ENCODE results near the gene RAC3.

RAC3 gene

GRCh38 chr17:82065193-82065637 is 33.7 kb downstream of the RAC3 start:
- peak; percentile 85 for DNase-seq (ENCODE audit: insufficient read length, low spot score)
- no peak for FAIRE-seq

GRCh38 chr17:82065638-82066303 is 34.3 kb downstream of the RAC3 start, which contains the start of gene DUS1L:
TSS of gene DUS1L (minus strand) at chr17:82065804. CDS start at chr17:82065059, 745 bp downstream.
- peak; percentile 97 for DNase-seq (ENCODE audit: insufficient read length, low spot score)
- peak; percentile 14 for FAIRE-seq

- FAIRE-seq (no peak), DNase-seq (ENCODE audit: insufficient read length, low spot score) (no peak)
Measured at GRCh38 chr17:82070611-82071010, 39.1 kb downstream of the RAC3 start.

- no peak for DNase-seq (ENCODE audit: insufficient read length, low spot score)
- no peak for FAIRE-seq
Measured at GRCh38 chr17:82072827-82073226, 41.3 kb downstream of the RAC3 start.

DNA sequence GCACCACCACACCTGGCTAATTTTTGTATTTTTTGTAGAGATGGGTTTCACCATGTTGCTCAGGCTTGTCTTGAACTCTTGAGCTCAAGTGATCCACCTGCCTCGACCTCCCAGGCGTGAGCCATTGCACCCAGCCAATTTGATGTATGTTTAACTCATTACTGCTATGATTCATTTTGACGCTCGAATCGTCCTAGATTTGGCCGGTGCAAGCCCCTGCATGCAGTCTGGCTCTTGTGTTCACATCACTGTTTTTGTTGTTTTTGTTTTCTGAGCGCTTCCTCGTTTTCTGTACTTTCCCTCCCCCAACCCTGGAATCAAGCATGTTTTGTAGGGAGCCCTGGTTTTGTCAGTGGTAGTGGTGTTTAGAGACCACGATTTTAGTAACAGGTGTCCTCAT is 42.0 kb downstream of the RAC3 start:
- FAIRE-seq (no peak), DNase-seq (ENCODE audit: insufficient read length, low spot score) (no peak)

DNA sequence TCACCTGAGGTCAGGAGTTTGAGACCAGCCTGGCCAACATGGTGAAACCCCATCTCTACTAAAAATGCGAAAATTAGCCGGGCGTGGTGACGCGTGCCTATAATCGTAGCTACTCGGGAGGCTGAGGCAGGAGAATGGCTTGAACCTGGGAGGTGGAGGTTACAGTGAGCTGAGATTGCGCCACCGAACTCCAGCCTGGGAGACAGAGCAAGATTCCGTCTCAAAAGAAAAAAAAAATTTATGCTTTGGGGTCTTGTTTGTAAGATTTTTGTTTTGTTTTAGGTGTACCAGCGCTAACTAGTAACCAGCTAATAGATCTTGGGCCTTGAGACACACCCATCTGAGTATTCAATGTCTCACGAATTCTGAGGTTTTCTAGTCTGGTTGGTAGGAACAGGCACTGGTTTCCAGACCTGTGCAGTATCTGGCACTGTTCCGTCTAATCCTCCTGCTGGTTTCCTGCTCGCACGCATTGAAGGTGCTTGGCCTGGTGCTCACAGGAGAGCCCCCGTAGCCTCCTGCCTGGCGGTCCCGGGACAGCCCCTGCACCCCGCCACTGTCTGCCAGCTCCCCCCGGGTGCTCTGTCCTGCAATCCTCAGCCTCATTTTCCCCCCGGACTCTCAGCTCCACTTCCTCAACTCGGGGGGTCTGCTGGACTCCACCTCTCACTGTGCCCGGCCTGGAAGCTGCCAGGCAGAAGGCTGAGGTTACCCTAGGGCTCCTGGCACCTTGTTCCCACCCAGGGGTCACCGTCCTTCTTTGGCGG is 44.7 kb downstream of the RAC3 start:
- DNase-seq (ENCODE audit: insufficient read length, low spot score) = no peak
- no peak for FAIRE-seq

DNA sequence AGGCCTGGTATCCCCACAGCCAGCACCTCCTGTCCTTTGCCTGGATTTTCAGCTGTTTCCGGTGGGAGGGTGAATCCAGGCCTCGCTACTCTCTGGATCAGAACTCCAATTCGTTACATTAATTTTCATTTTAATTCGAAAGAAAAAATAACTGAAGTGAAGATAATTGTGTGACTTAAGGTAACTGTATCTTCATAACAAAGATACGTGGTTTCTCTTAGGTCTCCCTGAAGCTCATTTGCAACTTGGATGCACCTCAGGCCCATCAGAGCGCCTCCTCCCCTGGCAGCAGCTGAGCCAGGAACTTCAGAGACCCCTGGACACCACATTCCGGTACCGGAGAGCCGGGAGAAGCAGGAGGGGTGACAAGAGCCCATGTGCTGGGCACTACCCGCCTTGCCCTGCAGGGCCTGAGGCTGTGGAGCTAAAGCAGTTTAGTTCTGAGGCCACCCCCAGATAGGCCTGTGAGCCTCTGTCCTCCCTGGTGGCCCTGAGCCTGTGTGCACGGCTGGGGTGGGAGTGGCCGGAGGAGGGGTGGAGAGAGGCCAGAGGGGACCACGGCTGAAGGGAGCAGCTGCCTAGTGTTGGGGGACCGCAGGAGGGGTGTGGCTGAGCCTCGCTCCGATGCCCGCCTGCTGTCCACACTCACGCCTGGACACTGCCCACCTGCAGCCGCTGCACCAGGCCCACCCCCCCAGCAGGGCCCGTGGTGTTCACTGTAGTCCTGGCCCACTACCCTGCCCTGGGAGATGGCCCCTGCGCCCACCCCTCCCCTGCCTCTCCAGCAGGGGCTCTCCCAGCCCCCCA is 45.5 kb downstream of the RAC3 start:
- DNase-seq (ENCODE audit: insufficient read length, low spot score) = no peak
- no peak for FAIRE-seq

DNA sequence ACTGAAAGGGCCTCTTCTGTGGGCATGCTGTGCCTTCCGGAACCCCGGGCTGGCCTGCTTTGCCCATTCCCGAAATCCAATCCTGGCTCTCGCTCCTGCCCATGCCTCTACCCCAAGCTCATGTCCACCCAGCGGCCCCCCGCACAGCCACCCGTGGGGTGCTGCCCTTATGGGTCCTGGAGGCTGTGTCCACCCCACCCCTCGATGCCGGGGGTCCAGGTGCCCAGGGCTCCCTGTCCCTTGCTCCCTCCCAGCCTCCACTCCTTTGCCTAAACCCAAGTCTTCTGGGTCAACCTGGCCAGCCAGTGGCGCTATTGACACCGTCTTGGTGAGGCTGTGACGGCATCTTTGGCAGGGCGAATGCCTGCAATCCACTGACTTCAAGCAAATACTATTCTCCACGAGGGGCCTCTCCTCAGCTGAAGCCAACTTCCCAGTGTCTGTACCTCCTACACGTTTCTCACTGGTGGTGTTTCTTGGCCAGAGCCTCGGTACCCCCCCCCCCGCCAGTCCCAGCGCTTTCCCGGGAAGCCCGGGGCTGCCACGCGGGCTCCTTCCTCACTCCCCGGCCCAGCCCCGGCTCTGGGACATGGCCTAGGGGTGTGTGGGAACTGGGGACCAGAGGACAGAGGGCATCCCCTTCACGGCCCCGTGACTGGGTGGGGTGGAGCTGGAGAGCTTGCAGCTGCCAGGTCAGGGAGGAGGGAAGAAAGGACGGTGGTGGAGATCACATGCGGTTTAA is 46.3 kb downstream of the RAC3 start:
- DNase-seq (ENCODE audit: insufficient read length, low spot score) (no peak), FAIRE-seq (no peak)

GRCh38 chr17:82078433-82078832 is 47.0 kb downstream of the RAC3 start:
- DNase-seq (ENCODE audit: insufficient read length, low spot score) = no peak
- FAIRE-seq = no peak

- DNase-seq (ENCODE audit: insufficient read length, low spot score) = no peak
- no peak for FAIRE-seq
Measured at GRCh38 chr17:82079001-82079677, 47.7 kb downstream of the RAC3 start.

GRCh38 chr17:82080048-82080788 is 48.7 kb downstream of the RAC3 start:
- no peak for FAIRE-seq
- DNase-seq (ENCODE audit: insufficient read length, low spot score) = no peak

DNA sequence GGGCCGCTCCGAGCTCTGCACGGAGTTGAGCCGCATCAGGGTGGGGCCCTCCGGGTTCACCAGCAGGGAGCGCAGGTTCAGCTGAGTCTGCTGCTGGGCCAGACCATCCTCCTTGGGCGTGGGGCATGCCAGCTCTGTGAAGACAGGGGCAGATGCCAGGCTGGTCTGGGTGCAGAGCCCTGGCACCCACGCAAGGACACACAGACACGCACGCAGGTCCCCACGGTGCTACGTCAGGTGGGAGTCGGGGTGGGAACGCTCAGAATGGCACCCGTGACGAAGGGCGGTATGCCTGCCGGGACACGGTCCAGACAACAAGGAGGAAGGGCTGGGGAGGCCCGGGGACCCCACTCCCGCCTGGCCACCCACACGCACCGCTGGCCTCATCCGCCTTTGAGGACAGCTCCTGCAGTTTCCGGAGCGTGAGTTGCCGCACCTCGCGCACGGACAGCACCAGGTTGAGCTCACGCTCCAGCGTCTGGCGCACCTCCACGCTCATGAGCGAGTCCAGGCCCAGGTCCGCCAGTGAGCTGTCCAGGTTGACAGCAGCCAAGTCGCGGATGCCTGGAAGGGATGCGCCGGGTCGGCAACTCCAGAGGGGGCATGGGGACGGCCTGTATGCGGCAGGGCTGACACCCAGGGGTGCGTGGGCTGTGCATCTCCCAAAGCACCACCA is 49.4 kb downstream of the RAC3 start:
- no peak for DNase-seq (ENCODE audit: insufficient read length, low spot score)
- FAIRE-seq = no peak

GRCh38 chr17:82081546-82081945 is 50.1 kb downstream of the RAC3 start:
- FAIRE-seq (no peak), DNase-seq (ENCODE audit: insufficient read length, low spot score) (no peak)

GRCh38 chr17:82081966-82082365 is 50.5 kb downstream of the RAC3 start:
- DNase-seq (ENCODE audit: insufficient read length, low spot score) (no peak), FAIRE-seq (no peak)

DNA sequence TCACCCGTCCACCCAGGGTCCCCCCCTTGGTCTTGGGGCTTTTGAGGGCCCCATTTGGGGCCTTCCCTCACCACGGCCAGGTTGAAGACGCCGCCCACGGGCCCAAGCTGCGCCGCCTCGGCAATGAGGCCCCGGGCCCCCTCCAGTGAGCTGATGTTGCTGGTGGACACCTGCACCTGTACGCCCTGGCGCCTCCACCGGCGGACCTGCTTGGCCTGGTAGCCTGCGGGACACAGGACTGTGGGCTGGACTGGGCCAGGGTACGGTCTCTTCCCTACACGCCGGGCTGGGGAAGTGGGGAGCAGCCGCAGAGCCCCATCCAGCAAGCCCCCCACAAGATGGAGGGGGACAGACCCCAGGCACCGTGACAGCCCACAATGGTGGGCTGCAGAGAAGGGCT is 51.0 kb downstream of the RAC3 start:
- FAIRE-seq = no peak
- DNase-seq (ENCODE audit: insufficient read length, low spot score) = no peak

DNA sequence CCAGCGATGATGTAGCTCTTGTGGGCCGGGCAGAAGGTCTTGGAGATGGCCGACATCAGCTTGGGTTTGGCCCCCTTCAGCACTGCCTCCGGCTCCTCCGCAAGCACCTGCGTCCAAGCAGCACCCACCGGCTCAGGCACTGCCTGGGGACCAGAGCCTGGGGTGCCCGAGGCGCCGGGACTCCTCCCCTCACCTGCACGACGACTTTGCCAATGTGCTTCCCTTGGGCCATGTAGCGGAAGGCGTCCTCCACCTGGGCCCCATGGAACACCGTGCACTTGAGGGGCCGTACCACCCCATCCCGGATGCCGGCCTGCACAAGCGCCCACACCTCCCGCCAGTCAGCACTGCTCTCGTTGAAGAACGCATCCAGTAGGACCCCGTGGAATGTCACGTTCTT is 51.5 kb downstream of the RAC3 start:
- FAIRE-seq = no peak
- DNase-seq (ENCODE audit: insufficient read length, low spot score) = no peak

Data from GM19239 (cell line).